ENCODE measurements around the gene CCSER1. TPM values are rescaled to one million over a fixed set of nuclear protein-coding genes. Genes with fewer than 3 reads are reported as not detected.
"Not testable (repeated sequence)": the region's sequence is repeated elsewhere in the genome, so short reads cannot be mapped to it uniquely, and the experiment has no call there.

CCSER1 gene
- total RNA-seq, 1 donor = 0.43 TPM

- DNase-seq (ENCODE audit: low read depth) = no peak
- TF ChIP-seq CTCF (IDR thresholded peaks at IDR 0.05; ENCODE audit: insufficient read depth, low read depth, low read length) = no peak
- H3K4me3 ChIP-seq (ENCODE audit: low read depth, low read length) = no peak overlapping the region
Measured at GRCh38 chr4:91207535-91207934, 1080.3 kb downstream of the CCSER1 start.

GRCh38 chr4:91212211-91212610 lies 1085.0 kb downstream of the CCSER1 start:
- no peak for DNase-seq (ENCODE audit: low read depth)
- TF ChIP-seq CTCF (IDR thresholded peaks at IDR 0.05; ENCODE audit: insufficient read depth, low read depth, low read length) = no peak
- H3K4me3 ChIP-seq (ENCODE audit: low read depth, low read length) = no peak overlapping the region

GRCh38 chr4:91217831-91218403 lies 1090.7 kb downstream of the CCSER1 start:
- DNase-seq (ENCODE audit: low read depth); H3K4me3 ChIP-seq (ENCODE audit: low read depth, low read length): not testable (repeated sequence)

GRCh38 chr4:91220315-91220714 lies 1093.1 kb downstream of the CCSER1 start:
- H3K4me3 ChIP-seq (ENCODE audit: low read depth, low read length) = no peak overlapping the region
- TF ChIP-seq CTCF (IDR thresholded peaks at IDR 0.05; ENCODE audit: insufficient read depth, low read depth, low read length) = no peak
- no peak for DNase-seq (ENCODE audit: low read depth)

- DNase-seq (ENCODE audit: low read depth) = no peak
- no peak for TF ChIP-seq CTCF (IDR thresholded peaks at IDR 0.05; ENCODE audit: insufficient read depth, low read depth, low read length)
- H3K4me3 ChIP-seq (ENCODE audit: low read depth, low read length) = no peak overlapping the region
Measured at GRCh38 chr4:91222014-91222413, 1094.8 kb downstream of the CCSER1 start.

GRCh38 chr4:91226867-91227266 lies 1099.7 kb downstream of the CCSER1 start:
- TF ChIP-seq CTCF (IDR thresholded peaks at IDR 0.05; ENCODE audit: insufficient read depth, low read depth, low read length) = no peak
- no peak for DNase-seq (ENCODE audit: low read depth)
- H3K4me3 ChIP-seq (ENCODE audit: low read depth, low read length) = no peak overlapping the region

- DNase-seq (ENCODE audit: low read depth) = no peak
- no peak for TF ChIP-seq CTCF (IDR thresholded peaks at IDR 0.05; ENCODE audit: insufficient read depth, low read depth, low read length)
Measured at GRCh38 chr4:91228659-91229058, 1101.5 kb downstream of the CCSER1 start.

More at GRCh38 chr4:91228659-91229058, 1101.5 kb downstream of the CCSER1 start:
- H3K4me3 ChIP-seq (ENCODE audit: low read depth, low read length) = no peak overlapping the region

All from fibroblast of villous mesenchyme (primary cell).